WTC11 (cell line): Measurements from ENCODE around the gene WNT10A. TPM values are rescaled to one million over a fixed set of nuclear protein-coding genes. Genes with fewer than 3 reads are reported as not detected.

Source experiments
- ATAC-seq: fragments of 200-7000 bp; cut with Tn5 transposase; 2 replicates; pipeline ENCODE4 v1.10.0; 2021; ENCODE audit warnings: mild to moderate bottlenecking, moderate library complexity
- CTCF ChIA-PET: fragments of 300-600 bp; sonication (Branson Sonifier 250); formaldehyde crosslinking; loops from one replicate; lab custom pipeline; 2021; ENCODE audit warnings: antibody characterized with exemption; lab: Charles Lee
- POLR2A ChIA-PET: fragments of 350-600 bp; sonication (Branson Sonifier 250); formaldehyde crosslinking; loops from one replicate; lab custom pipeline; 2021; ENCODE audit warnings: antibody characterized with exemption; lab: Charles Lee
- DNase-seq: peaks from one replicate; pipeline ENCODE4 v3.0.0; 2021; ENCODE audit warnings: low spot score
- H3K27ac Mint-ChIP-seq: 2 replicates; pipeline ENCODE4 v1.8.0; 2021; ENCODE audit warnings: mixed read lengths
- H3K27me3 Mint-ChIP-seq: 2 replicates; pipeline ENCODE4 v1.8.0; 2021; ENCODE audit warnings: low read depth, mild to moderate bottlenecking, moderate library complexity, mixed read lengths
- H3K36me3 Mint-ChIP-seq: 2 replicates; pipeline ENCODE4 v1.8.0; 2021; ENCODE audit warnings: mixed read lengths
- H3K4me1 Mint-ChIP-seq: 2 replicates; pipeline ENCODE4 v1.8.0; 2022; ENCODE audit warnings: mixed read lengths
- H3K4me3 Mint-ChIP-seq: 2 replicates; pipeline ENCODE4 v1.8.0; 2021; ENCODE audit warnings: mild to moderate bottlenecking, moderate library complexity, mixed read lengths
- H3K9me3 Mint-ChIP-seq: 2 replicates; pipeline ENCODE4 v1.8.0; 2021; ENCODE audit warnings: mixed read lengths
- ESRRA ChIP-seq: sonication (generic); formaldehyde crosslinking; IDR thresholded peaks from 2 replicates; pipeline ENCODE4 v1.8.1; 2022; ENCODE audit warnings: mild to moderate bottlenecking, missing genetic modification reagents, borderline replicate concordance
- FOXK1 ChIP-seq: sonication (generic); formaldehyde crosslinking; IDR thresholded peaks from 2 replicates; pipeline ENCODE4 v1.8.0; 2022; ENCODE audit warnings: mild to moderate bottlenecking, moderate library complexity, missing genetic modification reagents
- HMGA2 ChIP-seq: fragments of 250-450 bp; sonication (Bioruptor Pico); IDR thresholded peaks from 2 replicates; pipeline ENCODE4 v1.4.0; 2021; ENCODE audit warnings: mild to moderate bottlenecking, moderate library complexity
- JUN ChIP-seq: sonication (generic); formaldehyde crosslinking; IDR thresholded peaks from 2 replicates; pipeline ENCODE4 v1.8.0; 2023; ENCODE audit warnings: mild to moderate bottlenecking, missing genetic modification reagents
- KAT7 ChIP-seq: sonication (generic); formaldehyde crosslinking; IDR thresholded peaks from 2 replicates; pipeline ENCODE4 v1.8.1; 2023; ENCODE audit warnings: missing genetic modification reagents, mild to moderate bottlenecking, borderline replicate concordance
- RELA ChIP-seq: sonication (generic); formaldehyde crosslinking; IDR thresholded peaks from 2 replicates; pipeline ENCODE4 v1.8.1; 2022; ENCODE audit warnings: missing genetic modification reagents, mild to moderate bottlenecking, borderline replicate concordance
- SMAD3 ChIP-seq: sonication (generic); formaldehyde crosslinking; IDR thresholded peaks from 2 replicates; pipeline ENCODE4 v1.8.0; 2022; ENCODE audit warnings: missing genetic modification reagents, mild to moderate bottlenecking, borderline replicate concordance
- TEAD1 ChIP-seq: sonication (generic); formaldehyde crosslinking; IDR thresholded peaks from 2 replicates; pipeline ENCODE4 v1.8.0; 2022; ENCODE audit warnings: mild to moderate bottlenecking, missing genetic modification reagents
- ZNF138 ChIP-seq: sonication (generic); formaldehyde crosslinking; conservative IDR thresholded peaks from 2 replicates; pipeline ENCODE4 v1.8.1; 2022; ENCODE audit warnings: mild to moderate bottlenecking, moderate library complexity, missing genetic modification reagents
- ZNF219 ChIP-seq: sonication (generic); formaldehyde crosslinking; IDR thresholded peaks from 2 replicates; pipeline ENCODE4 v1.8.0; 2023; ENCODE audit warnings: missing genetic modification reagents, mild to moderate bottlenecking, borderline replicate concordance
- ZNF317 ChIP-seq: sonication (generic); formaldehyde crosslinking; IDR thresholded peaks from 2 replicates; pipeline ENCODE4 v1.8.1; 2023; ENCODE audit warnings: low read depth, mild to moderate bottlenecking, moderate library complexity, missing genetic modification reagents, borderline replicate concordance
- total RNA-seq: library from RNA; stranded (reverse); gene quantifications from 3 replicates; pipeline ENCODE4 v1.2.3, GENCODE V29; 2021
- TF ChIP-seq, protein P1 (sequence below): fragments of 250-450 bp; sonication (Bioruptor Pico); IDR thresholded peaks from 2 replicates; pipeline ENCODE4 v1.9.0; 2021; ENCODE audit warnings: moderate library complexity, mild to moderate bottlenecking, inconsistent platforms, borderline replicate concordance
- TF ChIP-seq, protein P2 (sequence below): sonication (generic); formaldehyde crosslinking; IDR thresholded peaks from 2 replicates; pipeline ENCODE4 v1.8.0; 2022; ENCODE audit warnings: missing genetic modification reagents
- TF ChIP-seq, protein P3 (sequence below): sonication (generic); formaldehyde crosslinking; IDR thresholded peaks from 2 replicates; pipeline ENCODE4 v1.8.1; 2022; ENCODE audit warnings: low read depth, mild to moderate bottlenecking, moderate library complexity, missing genetic modification reagents, borderline replicate concordance
- TF ChIP-seq, protein P4 (sequence below): sonication (generic); formaldehyde crosslinking; IDR thresholded peaks from 2 replicates; pipeline ENCODE4 v1.8.1; 2023; ENCODE audit warnings: mild to moderate bottlenecking, missing genetic modification reagents, moderate library complexity
- TF ChIP-seq, protein P5 (sequence below): sonication (generic); formaldehyde crosslinking; IDR thresholded peaks from 2 replicates; pipeline ENCODE4 v1.8.0; 2022; ENCODE audit warnings: mild to moderate bottlenecking, missing genetic modification reagents
- TF ChIP-seq, protein P6 (sequence below): sonication (generic); formaldehyde crosslinking; IDR thresholded peaks from 2 replicates; pipeline ENCODE4 v1.8.1; 2023; ENCODE audit warnings: mild to moderate bottlenecking, missing genetic modification reagents
- TF ChIP-seq, protein P7 (sequence below): sonication (generic); formaldehyde crosslinking; IDR thresholded peaks from 2 replicates; pipeline ENCODE4 v1.8.1; 2023; ENCODE audit warnings: mild to moderate bottlenecking, missing genetic modification reagents
- TF ChIP-seq, protein P8 (sequence below): sonication (generic); formaldehyde crosslinking; IDR thresholded peaks from 2 replicates; pipeline ENCODE4 v1.8.0; 2023; ENCODE audit warnings: mild to moderate bottlenecking, missing genetic modification reagents

The WNT10A gene
- total RNA-seq, 1 experiment from 2014 or later, result not detected

DNA sequence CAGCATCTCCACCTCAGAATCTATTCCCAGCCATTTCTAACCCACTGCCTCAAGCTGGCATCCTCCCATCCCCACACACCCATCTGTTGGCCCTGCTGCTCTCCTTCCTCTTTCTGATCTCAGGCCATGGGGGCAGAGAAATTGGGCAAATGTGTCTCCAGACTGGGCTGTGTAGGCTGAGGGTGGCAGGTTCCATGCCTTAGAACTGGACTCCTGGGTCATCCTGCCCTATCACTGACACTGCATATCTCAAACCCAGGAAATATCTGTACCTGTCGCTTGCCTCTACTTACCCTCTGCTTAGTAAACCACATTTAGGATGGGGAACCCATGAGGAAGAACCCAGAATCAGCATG, 1.8 kb downstream of the WNT10A start:
- no peak overlapping the region for H3K4me3 Mint-ChIP-seq
- DNase-seq, result no peak
- no peaks in the 10 kb centered on the region for H3K36me3 Mint-ChIP-seq
- CTCF ChIA-PET, result interaction anchor here (2.4 to 17.9 kb wide), 2 partner anchors 13 to 98 kb away, joined by 12 to 422 read pairs; no protein-coding TSS in a partner anchor
- peaks cover 14% of the 10 kb centered on the region for H3K4me1 Mint-ChIP-seq
- H3K9me3 Mint-ChIP-seq, result no peaks in the 10 kb centered on the region
- TF ChIP-seq, protein P1, sequence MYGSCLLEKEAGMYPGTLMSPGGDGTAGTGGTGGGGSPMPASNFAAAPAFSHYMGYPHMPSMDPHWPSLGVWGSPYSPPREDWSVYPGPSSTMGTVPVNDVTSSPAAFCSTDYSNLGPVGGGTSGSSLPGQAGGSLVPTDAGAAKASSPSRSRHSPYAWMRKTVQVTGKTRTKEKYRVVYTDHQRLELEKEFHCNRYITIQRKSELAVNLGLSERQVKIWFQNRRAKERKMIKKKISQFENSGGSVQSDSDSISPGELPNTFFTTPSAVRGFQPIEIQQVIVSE (CRISPR knock-in tag), result no peak
- TF ChIP-seq ESRRA (CRISPR knock-in tag) (no peak), FOXK1 (CRISPR knock-in tag) (no peak), KAT7 (no peak), ZNF219 (CRISPR knock-in tag) (no peak), TEAD1 (CRISPR knock-in tag) (no peak), SMAD3 (CRISPR knock-in tag) (no peak), JUN (CRISPR knock-in tag) (no peak), ZNF138 (no peak), ZNF317 (no peak), RELA (CRISPR knock-in tag) (no peak)
- TF ChIP-seq, protein P2, sequence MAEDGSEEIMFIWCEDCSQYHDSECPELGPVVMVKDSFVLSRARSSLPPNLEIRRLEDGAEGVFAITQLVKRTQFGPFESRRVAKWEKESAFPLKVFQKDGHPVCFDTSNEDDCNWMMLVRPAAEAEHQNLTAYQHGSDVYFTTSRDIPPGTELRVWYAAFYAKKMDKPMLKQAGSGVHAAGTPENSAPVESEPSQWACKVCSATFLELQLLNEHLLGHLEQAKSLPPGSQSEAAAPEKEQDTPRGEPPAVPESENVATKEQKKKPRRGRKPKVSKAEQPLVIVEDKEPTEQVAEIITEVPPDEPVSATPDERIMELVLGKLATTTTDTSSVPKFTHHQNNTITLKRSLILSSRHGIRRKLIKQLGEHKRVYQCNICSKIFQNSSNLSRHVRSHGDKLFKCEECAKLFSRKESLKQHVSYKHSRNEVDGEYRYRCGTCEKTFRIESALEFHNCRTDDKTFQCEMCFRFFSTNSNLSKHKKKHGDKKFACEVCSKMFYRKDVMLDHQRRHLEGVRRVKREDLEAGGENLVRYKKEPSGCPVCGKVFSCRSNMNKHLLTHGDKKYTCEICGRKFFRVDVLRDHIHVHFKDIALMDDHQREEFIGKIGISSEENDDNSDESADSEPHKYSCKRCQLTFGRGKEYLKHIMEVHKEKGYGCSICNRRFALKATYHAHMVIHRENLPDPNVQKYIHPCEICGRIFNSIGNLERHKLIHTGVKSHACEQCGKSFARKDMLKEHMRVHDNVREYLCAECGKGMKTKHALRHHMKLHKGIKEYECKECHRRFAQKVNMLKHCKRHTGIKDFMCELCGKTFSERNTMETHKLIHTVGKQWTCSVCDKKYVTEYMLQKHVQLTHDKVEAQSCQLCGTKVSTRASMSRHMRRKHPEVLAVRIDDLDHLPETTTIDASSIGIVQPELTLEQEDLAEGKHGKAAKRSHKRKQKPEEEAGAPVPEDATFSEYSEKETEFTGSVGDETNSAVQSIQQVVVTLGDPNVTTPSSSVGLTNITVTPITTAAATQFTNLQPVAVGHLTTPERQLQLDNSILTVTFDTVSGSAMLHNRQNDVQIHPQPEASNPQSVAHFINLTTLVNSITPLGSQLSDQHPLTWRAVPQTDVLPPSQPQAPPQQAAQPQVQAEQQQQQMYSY (CRISPR knock-in tag), result no peak
- TF ChIP-seq, protein P3, sequence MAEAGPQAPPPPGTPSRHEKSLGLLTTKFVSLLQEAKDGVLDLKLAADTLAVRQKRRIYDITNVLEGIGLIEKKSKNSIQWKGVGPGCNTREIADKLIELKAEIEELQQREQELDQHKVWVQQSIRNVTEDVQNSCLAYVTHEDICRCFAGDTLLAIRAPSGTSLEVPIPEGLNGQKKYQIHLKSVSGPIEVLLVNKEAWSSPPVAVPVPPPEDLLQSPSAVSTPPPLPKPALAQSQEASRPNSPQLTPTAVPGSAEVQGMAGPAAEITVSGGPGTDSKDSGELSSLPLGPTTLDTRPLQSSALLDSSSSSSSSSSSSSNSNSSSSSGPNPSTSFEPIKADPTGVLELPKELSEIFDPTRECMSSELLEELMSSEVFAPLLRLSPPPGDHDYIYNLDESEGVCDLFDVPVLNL (CRISPR knock-in tag), result no peak
- TF ChIP-seq, protein P4, sequence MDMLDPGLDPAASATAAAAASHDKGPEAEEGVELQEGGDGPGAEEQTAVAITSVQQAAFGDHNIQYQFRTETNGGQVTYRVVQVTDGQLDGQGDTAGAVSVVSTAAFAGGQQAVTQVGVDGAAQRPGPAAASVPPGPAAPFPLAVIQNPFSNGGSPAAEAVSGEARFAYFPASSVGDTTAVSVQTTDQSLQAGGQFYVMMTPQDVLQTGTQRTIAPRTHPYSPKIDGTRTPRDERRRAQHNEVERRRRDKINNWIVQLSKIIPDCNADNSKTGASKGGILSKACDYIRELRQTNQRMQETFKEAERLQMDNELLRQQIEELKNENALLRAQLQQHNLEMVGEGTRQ (CRISPR knock-in tag), result no peak
- POLR2A ChIA-PET, result no interaction called here
- H3K27me3 Mint-ChIP-seq, result peaks cover 97% of the 10 kb centered on the region
- no peak overlapping the region for H3K27ac Mint-ChIP-seq
- no peak for ATAC-seq

DNA sequence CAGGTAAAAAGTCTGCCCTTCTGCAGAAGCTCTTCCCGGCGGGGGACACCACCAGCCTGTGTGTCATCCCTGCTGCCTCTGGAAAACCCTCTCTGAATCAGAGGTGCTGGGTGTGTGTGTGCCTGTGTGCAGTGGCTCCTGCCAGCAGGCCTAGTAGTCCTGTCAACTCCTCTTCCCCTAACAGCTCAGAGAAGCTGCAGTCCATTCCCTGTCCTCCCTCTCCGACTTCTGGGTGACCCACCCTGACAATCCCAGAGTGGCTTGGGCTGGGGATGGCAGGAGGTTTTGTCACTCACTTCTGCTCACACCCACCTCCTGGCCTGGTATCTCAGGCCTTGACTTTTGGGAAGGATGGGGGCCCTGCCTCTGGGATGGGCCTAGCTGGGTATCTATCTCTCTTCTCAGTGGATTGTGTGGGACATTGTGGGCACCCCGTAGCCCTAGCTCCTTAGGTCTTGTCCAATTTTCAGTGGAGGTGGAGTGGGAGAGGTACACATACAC, 2.3 kb downstream of the WNT10A start:
- Mint-ChIP-seq H3K27me3 (peaks cover 97% of the 10 kb centered on the region), H3K27ac (no peak overlapping the region), H3K36me3 (no peaks in the 10 kb centered on the region), H3K4me3 (no peak overlapping the region), H3K9me3 (no peaks in the 10 kb centered on the region), H3K4me1 (peaks cover 14% of the 10 kb centered on the region)
- DNase-seq (no peak), ATAC-seq (no peak)
- ChIA-PET CTCF (interaction anchor here (2.4 to 17.9 kb wide), 2 partner anchors 12 to 97 kb away, joined by 12 to 422 read pairs; no protein-coding TSS in a partner anchor), POLR2A (interaction anchor here (0.7 kb wide), 1 partner anchor 15 kb away, joined by 3 read pairs; no protein-coding TSS in a partner anchor)
- TF ChIP-seq KAT7 (no peak), HMGA2 (CRISPR knock-in tag) (no peak)
- TF ChIP-seq, protein P5, sequence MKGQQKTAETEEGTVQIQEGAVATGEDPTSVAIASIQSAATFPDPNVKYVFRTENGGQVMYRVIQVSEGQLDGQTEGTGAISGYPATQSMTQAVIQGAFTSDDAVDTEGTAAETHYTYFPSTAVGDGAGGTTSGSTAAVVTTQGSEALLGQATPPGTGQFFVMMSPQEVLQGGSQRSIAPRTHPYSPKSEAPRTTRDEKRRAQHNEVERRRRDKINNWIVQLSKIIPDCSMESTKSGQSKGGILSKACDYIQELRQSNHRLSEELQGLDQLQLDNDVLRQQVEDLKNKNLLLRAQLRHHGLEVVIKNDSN (CRISPR knock-in tag), result no peak
- TF ChIP-seq, protein P6, sequence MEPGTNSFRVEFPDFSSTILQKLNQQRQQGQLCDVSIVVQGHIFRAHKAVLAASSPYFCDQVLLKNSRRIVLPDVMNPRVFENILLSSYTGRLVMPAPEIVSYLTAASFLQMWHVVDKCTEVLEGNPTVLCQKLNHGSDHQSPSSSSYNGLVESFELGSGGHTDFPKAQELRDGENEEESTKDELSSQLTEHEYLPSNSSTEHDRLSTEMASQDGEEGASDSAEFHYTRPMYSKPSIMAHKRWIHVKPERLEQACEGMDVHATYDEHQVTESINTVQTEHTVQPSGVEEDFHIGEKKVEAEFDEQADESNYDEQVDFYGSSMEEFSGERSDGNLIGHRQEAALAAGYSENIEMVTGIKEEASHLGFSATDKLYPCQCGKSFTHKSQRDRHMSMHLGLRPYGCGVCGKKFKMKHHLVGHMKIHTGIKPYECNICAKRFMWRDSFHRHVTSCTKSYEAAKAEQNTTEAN (CRISPR knock-in tag), result no peak
- TF ChIP-seq, protein P7, sequence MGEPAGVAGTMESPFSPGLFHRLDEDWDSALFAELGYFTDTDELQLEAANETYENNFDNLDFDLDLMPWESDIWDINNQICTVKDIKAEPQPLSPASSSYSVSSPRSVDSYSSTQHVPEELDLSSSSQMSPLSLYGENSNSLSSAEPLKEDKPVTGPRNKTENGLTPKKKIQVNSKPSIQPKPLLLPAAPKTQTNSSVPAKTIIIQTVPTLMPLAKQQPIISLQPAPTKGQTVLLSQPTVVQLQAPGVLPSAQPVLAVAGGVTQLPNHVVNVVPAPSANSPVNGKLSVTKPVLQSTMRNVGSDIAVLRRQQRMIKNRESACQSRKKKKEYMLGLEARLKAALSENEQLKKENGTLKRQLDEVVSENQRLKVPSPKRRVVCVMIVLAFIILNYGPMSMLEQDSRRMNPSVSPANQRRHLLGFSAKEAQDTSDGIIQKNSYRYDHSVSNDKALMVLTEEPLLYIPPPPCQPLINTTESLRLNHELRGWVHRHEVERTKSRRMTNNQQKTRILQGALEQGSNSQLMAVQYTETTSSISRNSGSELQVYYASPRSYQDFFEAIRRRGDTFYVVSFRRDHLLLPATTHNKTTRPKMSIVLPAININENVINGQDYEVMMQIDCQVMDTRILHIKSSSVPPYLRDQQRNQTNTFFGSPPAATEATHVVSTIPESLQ (CRISPR knock-in tag), result no peak
- TF ChIP-seq, protein P8, sequence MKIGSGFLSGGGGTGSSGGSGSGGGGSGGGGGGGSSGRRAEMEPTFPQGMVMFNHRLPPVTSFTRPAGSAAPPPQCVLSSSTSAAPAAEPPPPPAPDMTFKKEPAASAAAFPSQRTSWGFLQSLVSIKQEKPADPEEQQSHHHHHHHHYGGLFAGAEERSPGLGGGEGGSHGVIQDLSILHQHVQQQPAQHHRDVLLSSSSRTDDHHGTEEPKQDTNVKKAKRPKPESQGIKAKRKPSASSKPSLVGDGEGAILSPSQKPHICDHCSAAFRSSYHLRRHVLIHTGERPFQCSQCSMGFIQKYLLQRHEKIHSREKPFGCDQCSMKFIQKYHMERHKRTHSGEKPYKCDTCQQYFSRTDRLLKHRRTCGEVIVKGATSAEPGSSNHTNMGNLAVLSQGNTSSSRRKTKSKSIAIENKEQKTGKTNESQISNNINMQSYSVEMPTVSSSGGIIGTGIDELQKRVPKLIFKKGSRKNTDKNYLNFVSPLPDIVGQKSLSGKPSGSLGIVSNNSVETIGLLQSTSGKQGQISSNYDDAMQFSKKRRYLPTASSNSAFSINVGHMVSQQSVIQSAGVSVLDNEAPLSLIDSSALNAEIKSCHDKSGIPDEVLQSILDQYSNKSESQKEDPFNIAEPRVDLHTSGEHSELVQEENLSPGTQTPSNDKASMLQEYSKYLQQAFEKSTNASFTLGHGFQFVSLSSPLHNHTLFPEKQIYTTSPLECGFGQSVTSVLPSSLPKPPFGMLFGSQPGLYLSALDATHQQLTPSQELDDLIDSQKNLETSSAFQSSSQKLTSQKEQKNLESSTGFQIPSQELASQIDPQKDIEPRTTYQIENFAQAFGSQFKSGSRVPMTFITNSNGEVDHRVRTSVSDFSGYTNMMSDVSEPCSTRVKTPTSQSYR (CRISPR knock-in tag), result no peak
- TF ChIP-seq, protein P3 (CRISPR knock-in tag), result no peak
